Spleen (tissue), 11 donors: ENCODE data around the gene PTP4A2. TPM values are rescaled to one million over a fixed set of nuclear protein-coding genes. Genes with fewer than 3 reads are reported as not detected.

Source experiments
- DNase-seq: peaks from one replicate; pipeline ENCODE4 v3.0.0-alpha.2; 2020
- H3K27ac ChIP-seq, 8 donors: fragments of 200-600 bp; sonication (generic) in 7 of 8; 1 replicate in 4 of 8; 2 replicates in 4 of 8; pipeline versions ENCODE4 v1.5.0 to v1.8.0; 2016 to 2021; ENCODE audit warnings: inconsistent platforms in 4 of 8, mild to moderate bottlenecking in 4 of 8, moderate library complexity in 1 of 8
- H3K27me3 ChIP-seq, 7 donors: fragments of 200-600 bp; sonication (generic) in 6 of 7; replicated peaks in 1 of 7; 1 replicate in 4 of 7; 2 replicates in 3 of 7; pipeline versions ENCODE4 v1.5.0 to v1.8.0; 2016 to 2021; ENCODE audit warnings: inconsistent platforms in 3 of 7, mild to moderate bottlenecking in 1 of 7
- H3K36me3 ChIP-seq, 6 donors: fragments of 200-600 bp; sonication (generic) in 5 of 6; 1 replicate in 4 of 6; 2 replicates in 2 of 6; pipeline versions ENCODE4 v1.5.0 to v1.8.0; 2016 to 2021; ENCODE audit warnings: inconsistent platforms in 2 of 6
- H3K4me1 ChIP-seq, 6 donors: fragments of 200-600 bp; sonication (generic) in 5 of 6; 1 replicate in 3 of 6; 2 replicates in 3 of 6; pipeline versions ENCODE4 v1.5.0 to v1.8.0; 2016 to 2021; ENCODE audit warnings: inconsistent platforms in 3 of 6
- H3K4me3 ChIP-seq, 8 donors: fragments of 200-600 bp; sonication (generic) in 7 of 8; 1 replicate in 4 of 8; 2 replicates in 4 of 8; pipeline versions ENCODE4 v1.5.0 to v1.8.0; 2016 to 2021; ENCODE audit warnings: inconsistent platforms in 4 of 8, mild to moderate bottlenecking in 4 of 8, moderate library complexity in 2 of 8
- H3K9me3 ChIP-seq, 8 donors: fragments of 200-600 bp; sonication (generic) in 7 of 8; 1 replicate in 4 of 8; 2 replicates in 4 of 8; pipeline versions ENCODE4 v1.5.0 to v1.8.0; 2016 to 2021; ENCODE audit warnings: inconsistent platforms in 4 of 8
- POLR2A ChIP-seq, 3 donors: fragments of 450-650 bp; IDR thresholded peaks; one replicate each; pipeline ENCODE4 v1.5.1; 2017; ENCODE audit warnings: antibody characterized with exemption in 3 of 3, mild to moderate bottlenecking in 1 of 3
- POLR2AphosphoS5 ChIP-seq, 3 donors: sonication (generic); formaldehyde crosslinking; IDR thresholded peaks; one replicate each; pipeline ENCODE4 v1.5.1; 2017; ENCODE audit warnings: antibody characterized with exemption in 3 of 3
- WGBS, 5 donors: extraction: QIAGEN DNeasy Blood & Tissue Kit in 3 of 5; methylation state at CpG; one replicate each; pipeline versions ENCODE4 v1.1.5 to v1.1.7; 2013 to 2018; 5-methylcytosine and 5-hydroxymethylcytosine counted together
- intact Hi-C: fragments of 100-400 bp; cut with DNase I; formaldehyde crosslinking; loops from one replicate; pipeline ENCODE4 v1.15.0; 2023; ENCODE audit warnings: low total_unique reads
- polyA plus RNA-seq, 3 donors: library from polyadenylated mRNA; stranded (reverse); fragments of 200-250 nt; gene quantifications; one replicate each; pipeline ENCODE4 v1.2.1, GENCODE V29; 2013
- total RNA-seq, 7 donors: library from RNA; depleted of rRNA in 3 of 7; stranded (reverse); fragments of >200 nt in 3 of 7; fragmentation: NEBNext Ultra II Directional in 4 of 7; extraction: Animal tissue kit (Norgen Biotek cat#: 25700) in 4 of 7; gene quantifications; one replicate each; pipeline versions ENCODE4 v1.1.0 to v1.2.1, GENCODE V29; 2016 to 2021
- TF ChIP-seq, protein P1 (sequence below), 11 experiments: fragments of 200-600 bp in 7 of 11; fragments of 450-650 bp in 4 of 11; sonication (generic) in 4 of 11; IDR thresholded peaks in 8 of 11; conservative IDR thresholded peaks in 3 of 11; 1 replicate in 7 of 11; 2 replicates in 4 of 11; pipeline versions ENCODE4 v1.4.0 to v1.8.0; 2016 to 2021; ENCODE audit warnings: antibody characterized with exemption in 11 of 11, inconsistent platforms in 4 of 11, mild to moderate bottlenecking in 1 of 11
- donor health status: healthy with polysubstance abuse.
- donor health status: DM: no; HTN: no; CAD: no; lungs with moderate emphysema.
- donor health status: DM: no; HTN: no; CAD: no.
- donor health status: Bipolar disorder and iron deficiency.
- donor health status: healthy.
- donor health status: DM: no; HTN: no; CAD: no.
- donor health status: DM: yes; HTN: yes; CAD: no.

Gene PTP4A2
- total and polyA plus RNA-seq, 10 donors, result 72.9 to 300 (median 246) TPM

DNA sequence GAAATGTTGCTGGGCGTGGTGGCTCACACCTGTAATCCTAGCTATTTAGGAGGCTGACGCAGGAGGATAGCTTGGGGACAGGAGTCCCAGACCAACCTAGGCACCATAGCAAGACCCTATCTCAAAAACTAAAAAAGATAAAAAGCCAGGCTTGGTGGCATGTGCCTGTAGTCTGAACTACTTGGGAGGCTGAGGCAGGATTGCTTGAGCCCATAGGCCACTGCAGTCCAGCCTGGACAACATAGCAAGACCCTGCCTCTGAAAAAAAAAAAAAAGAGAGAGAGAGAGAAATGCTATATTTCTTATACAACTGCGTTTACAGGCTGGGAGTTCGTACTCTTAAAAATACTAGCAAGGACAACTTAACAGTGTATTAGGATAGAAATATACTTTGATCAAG is 76.1 kb downstream of the PTP4A2 start:
- TF ChIP-seq POLR2AphosphoS5 (IDR thresholded peaks at IDR 0.05) (no peak), POLR2A (IDR thresholded peaks at IDR 0.05) (no peak)
- TF ChIP-seq, protein P1, sequence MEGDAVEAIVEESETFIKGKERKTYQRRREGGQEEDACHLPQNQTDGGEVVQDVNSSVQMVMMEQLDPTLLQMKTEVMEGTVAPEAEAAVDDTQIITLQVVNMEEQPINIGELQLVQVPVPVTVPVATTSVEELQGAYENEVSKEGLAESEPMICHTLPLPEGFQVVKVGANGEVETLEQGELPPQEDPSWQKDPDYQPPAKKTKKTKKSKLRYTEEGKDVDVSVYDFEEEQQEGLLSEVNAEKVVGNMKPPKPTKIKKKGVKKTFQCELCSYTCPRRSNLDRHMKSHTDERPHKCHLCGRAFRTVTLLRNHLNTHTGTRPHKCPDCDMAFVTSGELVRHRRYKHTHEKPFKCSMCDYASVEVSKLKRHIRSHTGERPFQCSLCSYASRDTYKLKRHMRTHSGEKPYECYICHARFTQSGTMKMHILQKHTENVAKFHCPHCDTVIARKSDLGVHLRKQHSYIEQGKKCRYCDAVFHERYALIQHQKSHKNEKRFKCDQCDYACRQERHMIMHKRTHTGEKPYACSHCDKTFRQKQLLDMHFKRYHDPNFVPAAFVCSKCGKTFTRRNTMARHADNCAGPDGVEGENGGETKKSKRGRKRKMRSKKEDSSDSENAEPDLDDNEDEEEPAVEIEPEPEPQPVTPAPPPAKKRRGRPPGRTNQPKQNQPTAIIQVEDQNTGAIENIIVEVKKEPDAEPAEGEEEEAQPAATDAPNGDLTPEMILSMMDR (IDR thresholded peaks at IDR 0.05 in 8 of 11, conservative IDR thresholded peaks at IDR 0.05 in 3 of 11), result no peak
- no peaks in the 10 kb centered on the region for H3K36me3 ChIP-seq
- 91 to 97% (median 93%) methylated on average over 4 of the region's 4 CpGs for WGBS, 5 donors
- peaks cover 0 to 6% (median 0%) of the 10 kb centered on the region in 6 donors for H3K4me1 ChIP-seq
- H3K4me3 ChIP-seq, result no peak overlapping the region
- intact Hi-C loops, result no loop called here
- no peak for DNase-seq
- no peak overlapping the region for H3K27ac ChIP-seq
- no peaks in the 10 kb centered on the region for H3K9me3 ChIP-seq
- no peaks in the 10 kb centered on the region for H3K27me3 ChIP-seq

DNA sequence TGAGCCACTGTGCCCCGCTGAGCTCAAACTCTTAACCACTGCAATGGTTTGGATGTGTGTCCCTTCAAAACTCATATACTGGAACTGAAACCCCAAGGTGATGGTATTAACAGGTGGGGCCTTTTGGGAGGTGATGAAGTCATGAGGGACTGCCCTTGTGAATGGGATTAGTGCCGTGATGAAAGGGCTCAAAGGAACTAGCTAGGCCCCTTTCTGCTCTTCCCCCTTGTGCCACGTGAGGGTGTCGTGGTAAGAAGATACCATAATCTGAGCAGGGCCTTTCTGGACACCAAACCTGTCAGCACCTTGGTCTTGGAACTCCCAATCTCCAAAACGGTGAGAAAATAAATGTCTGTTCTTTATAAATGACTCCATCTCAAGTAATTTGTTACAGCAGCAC is 76.8 kb downstream of the PTP4A2 start:
- H3K9me3 ChIP-seq, result no peaks in the 10 kb centered on the region
- no peak for DNase-seq
- WGBS, 5 donors, result 66 to 84% (median 82%) methylated on average over 5 of the region's 5 CpGs
- no peak overlapping the region for H3K4me3 ChIP-seq
- H3K27me3 ChIP-seq, result no peaks in the 10 kb centered on the region
- no peaks in the 10 kb centered on the region for H3K36me3 ChIP-seq
- TF ChIP-seq, protein P1 (IDR thresholded peaks at IDR 0.05 in 8 of 11, conservative IDR thresholded peaks at IDR 0.05 in 3 of 11), result peak in 1 of 11 experiments; percentile 12
- no peak for TF ChIP-seq POLR2A (IDR thresholded peaks at IDR 0.05)
- peaks cover 0 to 2% (median 0%) of the 10 kb centered on the region in 6 donors for H3K4me1 ChIP-seq
- intact Hi-C loops, result no loop called here
- no peak overlapping the region for H3K27ac ChIP-seq

DNA sequence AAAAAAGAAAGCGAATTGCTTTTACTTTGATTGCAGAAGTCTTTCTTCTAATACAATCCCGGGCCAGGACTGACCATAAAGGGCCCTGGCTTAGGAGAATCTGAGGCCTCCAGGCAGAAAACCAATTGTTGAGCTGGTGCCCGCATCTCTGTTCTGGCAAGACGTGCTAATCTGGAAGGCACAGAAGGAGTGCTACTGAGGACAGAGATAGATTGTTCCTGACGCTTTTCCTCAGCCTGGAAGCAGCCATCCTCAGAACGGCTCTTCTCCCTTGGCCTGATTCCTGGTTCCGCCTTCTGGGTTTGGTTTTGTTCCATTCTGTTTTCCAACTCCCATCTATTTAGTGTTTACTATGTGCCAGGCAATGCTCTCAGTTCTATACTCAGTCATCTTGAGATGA is 77.6 kb downstream of the PTP4A2 start:
- Histone ChIP-seq H3K9me3 (no peaks in the 10 kb centered on the region), H3K27me3 (no peaks in the 10 kb centered on the region), H3K36me3 (no peaks in the 10 kb centered on the region), H3K27ac (no peak overlapping the region), H3K4me3 (no peak overlapping the region), H3K4me1 (no peaks in the 10 kb centered on the region)
- TF ChIP-seq, protein P1 (IDR thresholded peaks at IDR 0.05 in 8 of 11, conservative IDR thresholded peaks at IDR 0.05 in 3 of 11), result no peak
- TF ChIP-seq POLR2A (IDR thresholded peaks at IDR 0.05), result no peak
- TF ChIP-seq POLR2AphosphoS5 (IDR thresholded peaks at IDR 0.05), result no peak
- WGBS, 5 donors, result 89 to 96% (median 93%) methylated on average over 7 of the region's 7 CpGs
- intact Hi-C loops, result no loop called here
- no peak for DNase-seq

DNA sequence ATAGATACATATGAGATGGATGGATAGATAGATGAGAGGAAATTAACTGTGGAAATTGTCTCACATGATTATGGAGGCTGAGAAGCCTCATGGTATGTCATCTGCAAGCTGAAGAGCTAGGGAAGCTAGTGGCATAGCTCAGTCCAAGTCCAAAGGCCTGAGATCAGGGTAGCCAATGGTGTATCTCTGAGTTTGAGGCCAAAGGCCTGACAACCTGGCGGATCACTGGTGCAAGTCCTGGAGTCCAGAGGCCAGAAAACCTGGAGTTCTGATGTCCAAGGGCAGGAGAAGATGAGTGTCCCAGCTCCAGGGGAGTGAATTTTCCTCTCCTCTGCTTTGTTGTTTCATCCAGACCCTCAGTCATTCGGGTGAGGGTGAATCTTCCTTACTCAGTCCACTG is 78.4 kb downstream of the PTP4A2 start:
- intact Hi-C loops, result no loop called here
- WGBS, 5 donors, result 92 to 100% (median 97%) methylated on average over 2 of the region's 2 CpGs
- no peak for TF ChIP-seq POLR2AphosphoS5 (IDR thresholded peaks at IDR 0.05)
- TF ChIP-seq, protein P1 (IDR thresholded peaks at IDR 0.05 in 8 of 11, conservative IDR thresholded peaks at IDR 0.05 in 3 of 11), result no peak
- TF ChIP-seq POLR2A (IDR thresholded peaks at IDR 0.05), result no peak
- no peak overlapping the region for H3K27ac ChIP-seq
- no peaks in the 10 kb centered on the region for H3K4me1 ChIP-seq
- H3K9me3 ChIP-seq, result no peaks in the 10 kb centered on the region
- no peaks in the 10 kb centered on the region for H3K36me3 ChIP-seq
- H3K4me3 ChIP-seq, result no peak overlapping the region
- no peak for DNase-seq
- no peaks in the 10 kb centered on the region for H3K27me3 ChIP-seq
